K562 (cell line): ENCODE measurements around the gene TBX10. TPM values are rescaled to one million over a fixed set of nuclear protein-coding genes. Genes with fewer than 3 reads are reported as not detected.
A peak's percentile ranks its signal among the peaks of the same experiment; 100 is the strongest.

Experiments used
- ATAC-seq: fragments of 200-7000 bp; cut with Tn5 transposase; 3 replicates; pipeline ENCODE4 v1.9.1; 2020; ENCODE audit warnings: moderate library complexity
- BruUV-seq: library from RNA; stranded (reverse); fragments of 400-500 nt; replicated peaks from 2 replicates; lab custom pipeline; 2021; lab: Mats Ljungman, UMichigan
- CTCF ChIA-PET: fragments of 300-600 bp; formaldehyde crosslinking; extraction: SDS; loops from one replicate; lab custom pipeline; 2021; ENCODE audit warnings: low intra/inter-chr PET ratio; lab: Yijun Ruan, JAX
- POLR2A ChIA-PET: fragments of 300-600, 350-650 bp; sonication (Branson Sonifier 250); formaldehyde crosslinking; extraction: SDS; loops from one replicate; lab custom pipeline; 2021; ENCODE audit warnings: antibody characterized with exemption, inconsistent platforms; lab: Yijun Ruan, JAX
- DNase-seq, 4 experiments: peaks; one replicate each; pipeline versions ENCODE4 v3.0.0 to v3.0.0-alpha.2; 2011 to 2018; ENCODE audit warnings: low spot score in 3 of 4, mixed read lengths in 3 of 4; ENCODE audit errors: extremely low read depth in 1 of 4
- FAIRE-seq: peaks from 2 replicates; lab custom pipeline; 2011; peaks lifted over from hg19 to GRCh38; lab: Jason Lieb, UNC
- H2AFZ ChIP-seq: 2 replicates; pipeline ENCODE4 v1.6.0; 2011; ENCODE audit warnings: low read depth, low read length, control low read depth, inconsistent platforms
- H3K27ac ChIP-seq: fragments of 200-600 bp; 3 replicates; pipeline ENCODE4 v1.8.0; 2011; ENCODE audit warnings: low read depth, mild to moderate bottlenecking, control low read depth, inconsistent platforms, low read length, moderate library complexity, mixed read lengths; ENCODE audit errors: extremely low read depth
- H3K27me3 ChIP-seq, 2 experiments: fragments of 300-600 bp in 1 of 2; 2 replicates in 1 of 2; 3 replicates in 1 of 2; pipeline versions ENCODE4 v1.6.0 to v1.8.0; 2011; ENCODE audit warnings: inconsistent platforms in 2 of 2, low read length in 2 of 2, mild to moderate bottlenecking in 1 of 2, mixed read lengths in 1 of 2, moderate library complexity in 1 of 2; ENCODE audit not compliant: control insufficient read depth in 2 of 2, insufficient read depth in 2 of 2
- H3K36me3 ChIP-seq: fragments of 300-600 bp; 3 replicates; pipeline ENCODE4 v1.8.0; 2011; ENCODE audit warnings: mild to moderate bottlenecking, low read length, inconsistent platforms; ENCODE audit not compliant: control insufficient read depth, insufficient read depth
- H3K4me1 ChIP-seq, 2 experiments: fragments of 200-600 bp in 1 of 2; replicated peaks in 1 of 2; 2 replicates in 1 of 2; 3 replicates in 1 of 2; pipeline versions ENCODE4 v1.5.1 to v1.8.0; 2011; ENCODE audit warnings: inconsistent platforms in 2 of 2, low read length in 2 of 2, mild to moderate bottlenecking in 1 of 2, mixed read lengths in 1 of 2, moderate library complexity in 1 of 2; ENCODE audit not compliant: control insufficient read depth in 2 of 2, insufficient read depth in 2 of 2
- H3K4me2 ChIP-seq: 2 replicates; pipeline ENCODE4 v1.6.1; 2011; ENCODE audit warnings: low read length, control low read depth, inconsistent platforms, mixed read lengths; ENCODE audit not compliant: insufficient read depth
- H3K4me3 ChIP-seq: fragments of 200-600 bp; sonication (generic), shearing (Covaris generic); 2 replicates; pipeline ENCODE4 v1.5.1; 2016; ENCODE audit warnings: control low read depth, inconsistent platforms
- H3K79me2 ChIP-seq: fragments of 200-600 bp; 3 replicates; pipeline ENCODE4 v1.8.0; 2011; ENCODE audit warnings: low read length, inconsistent platforms; ENCODE audit not compliant: control insufficient read depth, insufficient read depth
- H3K9ac ChIP-seq, 2 experiments: 2 replicates each; pipeline versions ENCODE4 v1.6.0 to v1.6.1; 2011; ENCODE audit warnings: low read depth in 2 of 2, low read length in 2 of 2, control low read depth in 1 of 2, inconsistent platforms in 1 of 2, mild to moderate bottlenecking in 1 of 2, mixed read lengths in 1 of 2; ENCODE audit not compliant: insufficient read depth in 1 of 2
- H3K9me1 ChIP-seq: one replicate; pipeline ENCODE4 v1.6.0; 2011; ENCODE audit warnings: inconsistent platforms, mild to moderate bottlenecking, low read length, moderate library complexity; ENCODE audit not compliant: control insufficient read depth, insufficient read depth
- H3K9me3 ChIP-seq: replicated peaks from 2 replicates; pipeline ENCODE4 v1.5.1; 2011; ENCODE audit warnings: low read depth, low read length, inconsistent platforms; ENCODE audit not compliant: control insufficient read depth, insufficient read depth
- H4K20me1 ChIP-seq: replicated peaks from 2 replicates; pipeline ENCODE4 v1.6.1; 2011; ENCODE audit warnings: low read length, inconsistent platforms, mixed read lengths; ENCODE audit not compliant: control insufficient read depth, insufficient read depth
- BRD4 ChIP-seq: fragments of 200-600 bp; sonication (generic); IDR thresholded peaks from 2 replicates; pipeline ENCODE4 v1.6.1; 2017; ENCODE audit warnings: inconsistent platforms
- NFE2L1 ChIP-seq: fragments of 450-650 bp; IDR thresholded peaks from 2 replicates; pipeline ENCODE4 v1.6.1; 2016; ENCODE audit warnings: missing genetic modification characterization, low read depth, mild to moderate bottlenecking, missing compliant biosample characterization, moderate library complexity, borderline replicate concordance
- PHF20 ChIP-seq: fragments of 450-650 bp; IDR thresholded peaks from 2 replicates; pipeline ENCODE4 v1.6.1; 2018; ENCODE audit not compliant: partially characterized antibody
- RAD21 ChIP-seq, 2 experiments: fragments of 250-450 bp in 1 of 2; fragments of 450-650 bp in 1 of 2; sonication (Bioruptor Pico) in 1 of 2; formaldehyde crosslinking in 1 of 2; IDR thresholded peaks in 1 of 2; conservative IDR thresholded peaks in 1 of 2; 2 replicates each; pipeline versions ENCODE4 v1.4.0 to v1.8.0; 2020 to 2022; ENCODE audit warnings: mild to moderate bottlenecking in 2 of 2, moderate library complexity in 1 of 2
- SMAD1 ChIP-seq: fragments of 150-350 bp; IDR thresholded peaks from 2 replicates; pipeline ENCODE4 v1.6.1; 2014; ENCODE audit warnings: low read length, low read depth; ENCODE audit not compliant: partially characterized antibody
- ZFP36 ChIP-seq: fragments of 150-350 bp; IDR thresholded peaks from 2 replicates; pipeline ENCODE4 v1.6.1; 2018; ENCODE audit warnings: low read length, low read depth; ENCODE audit not compliant: partially characterized antibody
- ZNF398 ChIP-seq: fragments of 250-450 bp; sonication (Bioruptor Pico); IDR thresholded peaks from 2 replicates; pipeline ENCODE4 v1.8.0; 2021; ENCODE audit warnings: moderate library complexity, mild to moderate bottlenecking, inconsistent platforms
- ZNF644 ChIP-seq: fragments of 200-800 bp; sonication (Bioruptor generic); IDR thresholded peaks from 2 replicates; pipeline ENCODE4 v1.6.1; 2016; ENCODE audit warnings: low read depth, missing genetic modification characterization, missing compliant biosample characterization
- ZNF696 ChIP-seq: fragments of 250-450 bp; sonication (Bioruptor Pico); conservative IDR thresholded peaks from 2 replicates; pipeline ENCODE4 v1.4.0; 2020; ENCODE audit warnings: mild to moderate bottlenecking, moderate library complexity
- ZNF780A ChIP-seq: fragments of 250-450 bp; sonication (Bioruptor Pico); IDR thresholded peaks from 2 replicates; pipeline ENCODE4 v1.5.0; 2021; ENCODE audit warnings: mild to moderate bottlenecking
- WGBS: fragments of 100-300 bp; shearing (Covaris generic); methylation state at CpG from one replicate; pipeline ENCODE4 v1.1.6; 2016; ENCODE audit warnings: low coverage, mixed read lengths; ENCODE audit not compliant: insufficient coverage; ENCODE audit errors: missing lambda C conversion rate; 5-methylcytosine and 5-hydroxymethylcytosine counted together
- in situ Hi-C: fragments of 300-500 bp; cut with MboI; formaldehyde crosslinking; loops from 4 replicates; pipeline ENCODE4 v1.15.0; 2018; ENCODE audit warnings: inconsistent platforms, mixed read lengths
- intact Hi-C: fragments of 100-400 bp; cut with micrococcal nuclease; formaldehyde crosslinking; loops from 2 replicates; pipeline ENCODE4 v1.14.2; 2022
- polyA plus RNA-seq, 8 experiments: library from polyadenylated mRNA; depleted of rRNA in 4 of 8; stranded (reverse) in 5 of 8; unstranded in 3 of 8; fragments of >200 nt; fragmentation: Nextera tagmentation in 2 of 8; fragmentation: Illumina TruSeq in 1 of 8; extraction: Ambion mirVana in 2 of 8; extraction: Trizol in 1 of 8; gene quantifications; 2 replicates each; pipeline versions ENCODE4 v1.2.1 to v1.2.3, GENCODE V29; 2011 to 2014; ENCODE audit warnings: inconsistent platforms in 1 of 8, missing spikeins in 1 of 8
- total RNA-seq, 7 experiments: library from RNA; depleted of rRNA in 6 of 7; stranded (reverse); fragments of >200 nt in 6 of 7; fragmentation: Illumina TruSeq in 2 of 7; extraction: Trizol in 2 of 7; gene quantifications; 2 replicates each; pipeline versions ENCODE4 v1.2.1 to v1.2.3, GENCODE V29; 2011 to 2021; ENCODE audit warnings: low replicate concordance in 1 of 7
- TF ChIP-seq, protein P1 (sequence below), 3 experiments: IDR thresholded peaks in 2 of 3; conservative IDR thresholded peaks in 1 of 3; 2 replicates each; pipeline ENCODE4 v1.5.1; 2011 to 2012; ENCODE audit warnings: low read length in 3 of 3, mild to moderate bottlenecking in 3 of 3, control low read depth in 2 of 3, improper control_type of control experiment in 1 of 3, inconsistent platforms in 1 of 3, low read depth in 1 of 3, mixed read lengths in 1 of 3, moderate library complexity in 1 of 3; ENCODE audit not compliant: insufficient read depth in 2 of 3

Gene TBX10
- total and polyA plus RNA-seq, 9 of the 15 experiments (the other 6 are each of a cell fraction or from before 2014, with no cell fraction given), result not detected

GRCh38 chr11:67645521-67646461, 6.2 kb upstream of the TBX10 start:
- FAIRE-seq (no peak), ATAC-seq (0 out of 3 replicates have a peak, but pooled peaks have one; percentile 6), DNase-seq (no peak)
- Histone ChIP-seq H3K79me2 (no peaks in the 10 kb centered on the region), H3K9me3 (no peaks in the 10 kb centered on the region; the same call in none of the 2 replicates), H3K36me3 (no peaks in the 10 kb centered on the region), H2AFZ (no peak overlapping the region), H3K4me3 (no peak overlapping the region), H3K27me3 (peaks cover 2 to 20% of the 10 kb centered on the region in 2 experiments; a peak in 3 of 5 replicates), H3K9ac (0 out of 4 replicates have a peak overlapping the region, but pooled peaks of 1 of the 2 experiments have one; percentile 28), H3K4me1 (peaks cover 0 to 48% of the 10 kb centered on the region in 2 experiments; a peak in 2 of 5 replicates), H4K20me1 (peaks cover 3% of the 10 kb centered on the region; the same call in 1 of the 2 replicates), H3K9me1 (no peaks in the 10 kb centered on the region), H3K27ac (no peak overlapping the region), H3K4me2 (no peak overlapping the region)
- intact Hi-C loops, result loop anchor here (10.0 kb wide), 1 partner anchor 159 kb away; no protein-coding TSS in a partner anchor
- BruUV-seq, result no TSS peak
- 46% methylated on average over 16 of the region's 24 CpGs for WGBS
- ChIA-PET CTCF (no interaction called here), POLR2A (interaction anchor here (1.0 kb wide), 1 partner anchor 28 kb away, joined by 3 read pairs; no protein-coding TSS in a partner anchor)
- in situ Hi-C loops, result no loop called here
- TF ChIP-seq ZFP36 (peak; percentile 75), ZNF398 (CRISPR knock-in tag) (no peak), RAD21 (CRISPR knock-in tag; conservative IDR thresholded peaks at IDR 0.05 in 1 of 2, IDR thresholded peaks at IDR 0.05 in 1 of 2) (peak in 1 of 2 experiments; percentile 21; a peak in 1 of 4 replicates), ZNF780A (CRISPR knock-in tag) (no peak), SMAD1 (no peak), NFE2L1 (tag) (no peak), ZNF696 (no peak), BRD4 (no peak), ZNF644 (tag) (no peak), PHF20 (no peak)
- TF ChIP-seq, protein P1, sequence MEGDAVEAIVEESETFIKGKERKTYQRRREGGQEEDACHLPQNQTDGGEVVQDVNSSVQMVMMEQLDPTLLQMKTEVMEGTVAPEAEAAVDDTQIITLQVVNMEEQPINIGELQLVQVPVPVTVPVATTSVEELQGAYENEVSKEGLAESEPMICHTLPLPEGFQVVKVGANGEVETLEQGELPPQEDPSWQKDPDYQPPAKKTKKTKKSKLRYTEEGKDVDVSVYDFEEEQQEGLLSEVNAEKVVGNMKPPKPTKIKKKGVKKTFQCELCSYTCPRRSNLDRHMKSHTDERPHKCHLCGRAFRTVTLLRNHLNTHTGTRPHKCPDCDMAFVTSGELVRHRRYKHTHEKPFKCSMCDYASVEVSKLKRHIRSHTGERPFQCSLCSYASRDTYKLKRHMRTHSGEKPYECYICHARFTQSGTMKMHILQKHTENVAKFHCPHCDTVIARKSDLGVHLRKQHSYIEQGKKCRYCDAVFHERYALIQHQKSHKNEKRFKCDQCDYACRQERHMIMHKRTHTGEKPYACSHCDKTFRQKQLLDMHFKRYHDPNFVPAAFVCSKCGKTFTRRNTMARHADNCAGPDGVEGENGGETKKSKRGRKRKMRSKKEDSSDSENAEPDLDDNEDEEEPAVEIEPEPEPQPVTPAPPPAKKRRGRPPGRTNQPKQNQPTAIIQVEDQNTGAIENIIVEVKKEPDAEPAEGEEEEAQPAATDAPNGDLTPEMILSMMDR (IDR thresholded peaks at IDR 0.05 in 2 of 3, conservative IDR thresholded peaks at IDR 0.05 in 1 of 3; ENCODE audit: insufficient read depth in 2 of 3, low read depth in 1 of 3, low read length in 3 of 3), result peak in 1 of 3 experiments; percentile 18; a peak in 1 of 6 replicates
